Hepatocyte (in vitro differentiated cells): ENCODE data around the gene ZC3H7B. TPM values are rescaled to one million over a fixed set of nuclear protein-coding genes. Genes with fewer than 3 reads are reported as not detected.

ENCODE experiments used
- DNase-seq: peaks from one replicate; pipeline ENCODE4 v3.0.0-alpha.2; 2016; ENCODE audit warnings: low spot score
- H2AFZ ChIP-seq: fragments of 200-600 bp; sonication (generic); 2 replicates; pipeline ENCODE4 v1.6.0; 2016; ENCODE audit warnings: antibody characterized with exemption, mild to moderate bottlenecking
- H3K27ac ChIP-seq: fragments of 200-600 bp; sonication (generic); 2 replicates; pipeline ENCODE4 v1.5.1; 2016; ENCODE audit warnings: mild to moderate bottlenecking
- H3K27me3 ChIP-seq: fragments of 200-600 bp; sonication (generic); 2 replicates; pipeline ENCODE4 v1.6.1; 2016
- H3K36me3 ChIP-seq: fragments of 200-600 bp; sonication (generic); replicated peaks from 2 replicates; pipeline ENCODE4 v1.5.1; 2016; ENCODE audit warnings: low read depth; ENCODE audit not compliant: insufficient read depth
- H3K4me1 ChIP-seq: fragments of 200-600 bp; sonication (generic); 2 replicates; pipeline ENCODE4 v1.5.1; 2016; ENCODE audit warnings: mild to moderate bottlenecking, moderate library complexity; ENCODE audit not compliant: insufficient read depth
- H3K4me2 ChIP-seq: fragments of 200-600 bp; sonication (generic); 2 replicates; pipeline ENCODE4 v1.6.0; 2016
- H3K4me3 ChIP-seq: fragments of 200-600 bp; sonication (generic); 2 replicates; pipeline ENCODE4 v1.5.1; 2016; ENCODE audit warnings: mild to moderate bottlenecking
- H3K79me2 ChIP-seq: fragments of 200-600 bp; sonication (generic); 2 replicates; pipeline ENCODE4 v1.6.0; 2017; ENCODE audit warnings: mild to moderate bottlenecking
- H3K9me2 ChIP-seq: fragments of 200-600 bp; sonication (generic); replicated peaks from 2 replicates; pipeline ENCODE4 v1.6.0; 2017; ENCODE audit warnings: mild to moderate bottlenecking; ENCODE audit not compliant: insufficient read depth
- H3K9me3 ChIP-seq: fragments of 200-600 bp; sonication (generic); 2 replicates; pipeline ENCODE4 v1.5.1; 2016; ENCODE audit warnings: low read depth, mild to moderate bottlenecking
- H4K20me1 ChIP-seq: fragments of 200-600 bp; sonication (generic); 2 replicates; pipeline ENCODE4 v1.6.0; 2016; ENCODE audit warnings: mild to moderate bottlenecking; ENCODE audit not compliant: insufficient read depth, poor library complexity, severe bottlenecking
- CTCF ChIP-seq: fragments of 200-600 bp; sonication (generic); IDR thresholded peaks from 2 replicates; pipeline ENCODE4 v1.5.1; 2016; ENCODE audit warnings: antibody characterized with exemption, mild to moderate bottlenecking; ENCODE audit not compliant: poor library complexity
- EZH2 ChIP-seq: fragments of 200-600 bp; sonication (generic); IDR thresholded peaks from 2 replicates; pipeline ENCODE4 v1.6.1; 2016; ENCODE audit warnings: antibody characterized with exemption, mild to moderate bottlenecking, borderline replicate concordance
- EZH2phosphoT487 ChIP-seq: fragments of 200-600 bp; sonication (generic); IDR thresholded peaks from one replicate; pipeline ENCODE4 v1.6.1; 2018; ENCODE audit warnings: antibody characterized with exemption, mild to moderate bottlenecking, low read depth, moderate library complexity; ENCODE audit not compliant: unreplicated experiment, severe bottlenecking
- WGBS: methylation state at CpG from one replicate; pipeline ENCODE4 v1.1.6; 2016; ENCODE audit warnings: low lambda C conversion rate; ENCODE audit errors: missing lambda C conversion rate; 5-methylcytosine and 5-hydroxymethylcytosine counted together
- polyA plus RNA-seq: library from polyadenylated mRNA; unstranded; fragments of >200 nt; fragmentation: Nextera tagmentation; extraction: Ambion mirVana; gene quantifications from 2 replicates; pipeline ENCODE4 v1.2.1, GENCODE V29; 2016
- total RNA-seq: library from RNA; depleted of rRNA; stranded (reverse); fragments of >200 nt; gene quantifications from 2 replicates; pipeline ENCODE4 v1.2.3, GENCODE V29; 2014

ZC3H7B gene
- total and polyA plus RNA-seq, 2 experiments from 2014 or later, result 6.9 to 30.5 TPM

- H3K9me2 ChIP-seq, result no peaks in the 10 kb centered on the region
- no peaks in the 10 kb centered on the region for H3K79me2 ChIP-seq
- no peak overlapping the region for H2AFZ ChIP-seq
- no peaks in the 10 kb centered on the region for H3K36me3 ChIP-seq
- H3K27me3 ChIP-seq, result no peaks in the 10 kb centered on the region
- H3K4me3 ChIP-seq, result no peak overlapping the region
- DNase-seq, result no peak
- WGBS, result 96% methylated on average over 9 of the region's 9 CpGs
- no peak overlapping the region for H3K27ac ChIP-seq
- H3K4me1 ChIP-seq, result no peaks in the 10 kb centered on the region
- no peak overlapping the region for H3K4me2 ChIP-seq
- no peak for TF ChIP-seq EZH2
- TF ChIP-seq CTCF, result no peak
- no peak for TF ChIP-seq EZH2phosphoT487
- no peaks in the 10 kb centered on the region for H3K9me3 ChIP-seq
- H4K20me1 ChIP-seq, result no peaks in the 10 kb centered on the region
Measured at GRCh38 chr22:41343717-41344116, 42.4 kb downstream of the ZC3H7B start.

GRCh38 chr22:41344189-41344788 is 43.0 kb downstream of the ZC3H7B start:
- no peaks in the 10 kb centered on the region for H3K9me2 ChIP-seq
- WGBS, result 85% methylated on average over 11 of the region's 11 CpGs
- no peaks in the 10 kb centered on the region for H3K79me2 ChIP-seq
- DNase-seq, result no peak
- H3K9me3 ChIP-seq, result no peaks in the 10 kb centered on the region
- no peak overlapping the region for H3K4me3 ChIP-seq
- H3K4me2 ChIP-seq, result no peak overlapping the region
- H3K36me3 ChIP-seq, result no peaks in the 10 kb centered on the region
- H3K27ac ChIP-seq, result no peak overlapping the region
- H4K20me1 ChIP-seq, result no peaks in the 10 kb centered on the region
- H3K27me3 ChIP-seq, result no peaks in the 10 kb centered on the region
- H2AFZ ChIP-seq, result no peak overlapping the region
- H3K4me1 ChIP-seq, result no peaks in the 10 kb centered on the region
- no peak for TF ChIP-seq CTCF
- TF ChIP-seq EZH2, result no peak
- TF ChIP-seq EZH2phosphoT487, result no peak

- H3K27me3 ChIP-seq, result no peaks in the 10 kb centered on the region
- no peaks in the 10 kb centered on the region for H3K79me2 ChIP-seq
- no peak overlapping the region for H3K4me3 ChIP-seq
- no peaks in the 10 kb centered on the region for H4K20me1 ChIP-seq
- H3K4me2 ChIP-seq, result no peak overlapping the region
- TF ChIP-seq CTCF, result no peak
- no peak for TF ChIP-seq EZH2
- no peak for TF ChIP-seq EZH2phosphoT487
- no peak for DNase-seq
- 98% methylated on average over 24 of the region's 24 CpGs for WGBS
- H3K27ac ChIP-seq, result no peak overlapping the region
- H3K36me3 ChIP-seq, result no peaks in the 10 kb centered on the region
- no peaks in the 10 kb centered on the region for H3K4me1 ChIP-seq
- no peak overlapping the region for H2AFZ ChIP-seq
- H3K9me2 ChIP-seq, result no peaks in the 10 kb centered on the region
- H3K9me3 ChIP-seq, result no peaks in the 10 kb centered on the region
Measured at GRCh38 chr22:41345807-41346335, 44.5 kb downstream of the ZC3H7B start.
